Stimulated activated CD8-positive, alpha-beta memory T cell treated with anti-CD3 and anti-CD28 coated beads, Interleukin-4, amount 100 ng/mL, for 1 hour (primary cell): ENCODE data around the gene ST3GAL4.
"Not testable (repeated sequence)": the region's sequence is repeated elsewhere in the genome, so short reads cannot be mapped to it uniquely, and the experiment has no call there.

Experiments used
- DNase-seq, 2 donors: peaks; one replicate each; pipeline ENCODE4 v3.0.0-alpha.2; 2020; ENCODE audit warnings: low read depth in 2 of 2, low spot score in 1 of 2

Gene ST3GAL4

GRCh38 chr11:126345759-126346585 is 9.5 kb upstream of the ST3GAL4 start:
- no peak for DNase-seq

- no peak for DNase-seq
These were observed 8.9 kb upstream of the ST3GAL4 start for GRCh38 chr11:126346586-126346940.

- not testable (repeated sequence) for DNase-seq
These were observed 8.5 kb upstream of the ST3GAL4 start for GRCh38 chr11:126346946-126347345.

- DNase-seq, result no peak
These were observed 7.5 kb upstream of the ST3GAL4 start for GRCh38 chr11:126347751-126348668.

- no peak for DNase-seq
These were observed 6.5 kb upstream of the ST3GAL4 start for GRCh38 chr11:126348806-126349582.

GRCh38 chr11:126350836-126351235 is 4.7 kb upstream of the ST3GAL4 start:
- no peak for DNase-seq

- DNase-seq, result no peak
These were observed 3.3 kb upstream of the ST3GAL4 start for GRCh38 chr11:126352163-126352562.

- DNase-seq, result no peak
These were observed 2.3 kb upstream of the ST3GAL4 start for GRCh38 chr11:126352934-126353801.

GRCh38 chr11:126354631-126355323 is 709 bp upstream of the ST3GAL4 start:
- no peak for DNase-seq

- no peak for DNase-seq
These were observed 726 bp downstream of the ST3GAL4 start for GRCh38 chr11:126355926-126356897.

GRCh38 chr11:126357055-126357962 is 1.8 kb downstream of the ST3GAL4 start:
- no peak for DNase-seq

- DNase-seq, result no peak
These were observed 2.7 kb downstream of the ST3GAL4 start for GRCh38 chr11:126357969-126358762.

GRCh38 chr11:126358763-126359160 is 3.3 kb downstream of the ST3GAL4 start:
- DNase-seq, result no peak

- DNase-seq, result no peak
These were observed 4.1 kb downstream of the ST3GAL4 start for GRCh38 chr11:126359431-126360048.

GRCh38 chr11:126360049-126360446 is 4.6 kb downstream of the ST3GAL4 start:
- DNase-seq, result no peak

GRCh38 chr11:126361400-126361799 is 5.9 kb downstream of the ST3GAL4 start:
- no peak for DNase-seq
